CD14-positive monocyte (primary cell): ENCODE results near the gene KLHDC8A. TPM values are rescaled to one million over a fixed set of nuclear protein-coding genes. Genes with fewer than 3 reads are reported as not detected.

ENCODE experiments used
- DNase-seq, 3 donors: peaks; one replicate each; pipeline ENCODE4 v3.0.0-alpha.2; 2011 to 2022
- H2AFZ ChIP-seq: 2 replicates; pipeline ENCODE4 v1.6.0; 2012; ENCODE audit warnings: mild to moderate bottlenecking, low read depth, low read length, inconsistent platforms; ENCODE audit not compliant: insufficient read depth, poor library complexity, severe bottlenecking
- H3K27ac ChIP-seq, 2 donors: 1 replicate in 1 of 2; 2 replicates in 1 of 2; pipeline ENCODE4 v1.5.1; 2012 to 2013; ENCODE audit warnings: low read length in 2 of 2, control low read depth in 1 of 2, inconsistent platforms in 1 of 2, low read depth in 1 of 2, mild to moderate bottlenecking in 1 of 2
- H3K27me3 ChIP-seq, 2 donors: one replicate each; pipeline versions ENCODE4 v1.6.0 to v1.6.1; 2011 to 2013; ENCODE audit warnings: low read length in 2 of 2; ENCODE audit not compliant: control insufficient read depth in 2 of 2, insufficient read depth in 2 of 2
- H3K36me3 ChIP-seq, 2 donors: replicated peaks in 1 of 2; 1 replicate in 1 of 2; 2 replicates in 1 of 2; pipeline versions ENCODE4 v1.5.1 to v1.6.1; 2012 to 2013; ENCODE audit warnings: low read length in 2 of 2, control low read depth in 1 of 2, inconsistent platforms in 1 of 2, mild to moderate bottlenecking in 1 of 2; ENCODE audit not compliant: insufficient read depth in 2 of 2, control insufficient read depth in 1 of 2
- H3K4me1 ChIP-seq, 2 donors: 1 replicate in 1 of 2; 2 replicates in 1 of 2; pipeline versions ENCODE4 v1.5.1 to v1.6.1; 2012 to 2013; ENCODE audit warnings: low read length in 2 of 2, control low read depth in 1 of 2, inconsistent platforms in 1 of 2, mild to moderate bottlenecking in 1 of 2, moderate library complexity in 1 of 2; ENCODE audit not compliant: insufficient read depth in 2 of 2, control insufficient read depth in 1 of 2
- H3K4me2 ChIP-seq: replicated peaks from 2 replicates; pipeline ENCODE3; 2012; ENCODE audit warnings: low read length, moderate library complexity, mild to moderate bottlenecking; ENCODE audit not compliant: poor library complexity, severe bottlenecking; ENCODE audit errors: extremely low read depth
- H3K4me3 ChIP-seq, 3 experiments: fragments of 200-600 bp in 1 of 3; sonication (generic) in 1 of 3; replicated peaks in 1 of 3; 1 replicate in 2 of 3; 2 replicates in 1 of 3; pipeline ENCODE4 v1.5.1; 2011 to 2013; ENCODE audit warnings: low read length in 3 of 3, mild to moderate bottlenecking in 3 of 3, control low read depth in 2 of 3, low read depth in 2 of 3, inconsistent platforms in 1 of 3, moderate library complexity in 1 of 3
- H3K79me2 ChIP-seq: 2 replicates; pipeline ENCODE4 v1.6.0; 2012; ENCODE audit warnings: mild to moderate bottlenecking, control low read depth, inconsistent platforms, low read length, moderate library complexity; ENCODE audit not compliant: insufficient read depth
- H3K9ac ChIP-seq: 2 replicates; pipeline ENCODE4 v1.6.0; 2017; ENCODE audit warnings: low read length, mild to moderate bottlenecking; ENCODE audit not compliant: insufficient read depth, poor library complexity, severe bottlenecking
- H3K9me3 ChIP-seq, 2 donors: replicated peaks in 1 of 2; 1 replicate in 1 of 2; 2 replicates in 1 of 2; pipeline versions ENCODE4 v1.5.1 to v1.6.1; 2012 to 2013; ENCODE audit warnings: low read length in 2 of 2, control low read depth in 1 of 2; ENCODE audit not compliant: control insufficient read depth in 1 of 2, insufficient read depth in 1 of 2
- H4K20me1 ChIP-seq: 2 replicates; pipeline ENCODE4 v1.6.0; 2012; ENCODE audit warnings: mild to moderate bottlenecking, low read length, control low read depth, moderate library complexity; ENCODE audit not compliant: insufficient read depth
- H3K27ac Mint-ChIP-seq, 7 donors: one replicate each; pipeline ENCODE4 v1.8.0; 2020; ENCODE audit warnings: mild to moderate bottlenecking in 7 of 7, mixed read lengths in 7 of 7, moderate library complexity in 6 of 7, inconsistent platforms in 2 of 7
- H3K27me3 Mint-ChIP-seq, 3 donors: one replicate each; pipeline ENCODE4 v1.8.0; 2021 to 2022; ENCODE audit warnings: low read depth in 3 of 3, mild to moderate bottlenecking in 3 of 3, mixed read lengths in 3 of 3, moderate library complexity in 3 of 3, inconsistent platforms in 1 of 3
- H3K36me3 Mint-ChIP-seq, 2 donors: one replicate each; pipeline ENCODE4 v1.8.0; 2020; ENCODE audit warnings: mixed read lengths in 2 of 2, inconsistent platforms in 1 of 2, mild to moderate bottlenecking in 1 of 2
- H3K4me1 Mint-ChIP-seq: one replicate; pipeline ENCODE4 v1.8.0; 2020; ENCODE audit warnings: mild to moderate bottlenecking, mixed read lengths
- H3K4me3 Mint-ChIP-seq, 2 donors: one replicate each; pipeline ENCODE4 v1.8.0; 2020; ENCODE audit warnings: mild to moderate bottlenecking in 2 of 2, mixed read lengths in 2 of 2, moderate library complexity in 1 of 2
- H3K9me3 Mint-ChIP-seq, 7 donors: one replicate each; pipeline ENCODE4 v1.8.0; 2020 to 2022; ENCODE audit warnings: mixed read lengths in 7 of 7, mild to moderate bottlenecking in 6 of 7, moderate library complexity in 6 of 7, inconsistent platforms in 2 of 7
- WGBS: methylation state at CpG from one replicate; pipeline ENCODE4 v1.1.5; 2013; ENCODE audit warnings: missing lambda C conversion rate; ENCODE audit not compliant: insufficient coverage; 5-methylcytosine and 5-hydroxymethylcytosine counted together
- intact Hi-C, 2 donors: fragments of 100-400 bp; cut with micrococcal nuclease; formaldehyde crosslinking; loops; one replicate each; pipeline versions ENCODE4 v1.15.0 to v1.15.1; 2023
- polyA plus RNA-seq, 3 donors: library from polyadenylated mRNA; depleted of rRNA in 1 of 3; unstranded in 2 of 3; stranded (reverse) in 1 of 3; fragments of 300-500 nt in 2 of 3; fragments of >200 nt in 1 of 3; fragmentation: Illumina TruSeq in 2 of 3; gene quantifications; 1 replicate in 2 of 3; 2 replicates in 1 of 3; pipeline ENCODE4 v1.2.3, GENCODE V29; 2012 to 2021
- TF ChIP-seq, protein P1 (sequence below): fragments of 200-600 bp; IDR thresholded peaks from one replicate; pipeline ENCODE4 v1.8.0; 2022; ENCODE audit warnings: antibody characterized with exemption, mild to moderate bottlenecking

Gene KLHDC8A
- polyA plus RNA-seq, 3 donors = not detected

DNA sequence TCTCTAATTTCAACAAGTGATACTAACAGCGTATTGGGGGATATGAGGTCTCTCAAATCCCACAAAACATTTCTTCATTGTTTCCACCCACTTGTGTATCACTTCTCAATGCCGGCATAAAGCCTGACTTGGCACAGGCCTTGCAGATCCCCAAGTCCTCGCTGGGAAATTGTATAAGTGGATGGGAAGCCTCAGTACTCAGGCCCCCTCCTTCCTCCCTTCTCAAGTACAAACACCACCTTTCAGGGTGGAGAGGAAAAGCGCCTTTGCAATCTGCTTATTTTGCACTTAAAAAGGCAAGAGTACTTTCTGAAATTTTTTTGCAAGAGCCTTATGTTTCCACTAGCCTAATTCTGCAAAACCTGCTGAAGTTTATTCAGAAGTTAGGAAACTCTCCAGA lies 25.8 kb upstream of the KLHDC8A start:
- Histone ChIP-seq H3K79me2 (no peaks in the 10 kb centered on the region), H3K9ac (no peak overlapping the region), H3K27me3 (peaks cover 2 to 3% of the 10 kb centered on the region in 2 donors), H3K4me2 (no peak overlapping the region), H2AFZ (no peak overlapping the region), H3K9me3 (no peaks in the 10 kb centered on the region), H3K4me1 (no peaks in the 10 kb centered on the region), H3K36me3 (no peaks in the 10 kb centered on the region), H4K20me1 (no peaks in the 10 kb centered on the region), H3K4me3 (no peak overlapping the region), H3K27ac (no peak overlapping the region)
- TF ChIP-seq, protein P1, sequence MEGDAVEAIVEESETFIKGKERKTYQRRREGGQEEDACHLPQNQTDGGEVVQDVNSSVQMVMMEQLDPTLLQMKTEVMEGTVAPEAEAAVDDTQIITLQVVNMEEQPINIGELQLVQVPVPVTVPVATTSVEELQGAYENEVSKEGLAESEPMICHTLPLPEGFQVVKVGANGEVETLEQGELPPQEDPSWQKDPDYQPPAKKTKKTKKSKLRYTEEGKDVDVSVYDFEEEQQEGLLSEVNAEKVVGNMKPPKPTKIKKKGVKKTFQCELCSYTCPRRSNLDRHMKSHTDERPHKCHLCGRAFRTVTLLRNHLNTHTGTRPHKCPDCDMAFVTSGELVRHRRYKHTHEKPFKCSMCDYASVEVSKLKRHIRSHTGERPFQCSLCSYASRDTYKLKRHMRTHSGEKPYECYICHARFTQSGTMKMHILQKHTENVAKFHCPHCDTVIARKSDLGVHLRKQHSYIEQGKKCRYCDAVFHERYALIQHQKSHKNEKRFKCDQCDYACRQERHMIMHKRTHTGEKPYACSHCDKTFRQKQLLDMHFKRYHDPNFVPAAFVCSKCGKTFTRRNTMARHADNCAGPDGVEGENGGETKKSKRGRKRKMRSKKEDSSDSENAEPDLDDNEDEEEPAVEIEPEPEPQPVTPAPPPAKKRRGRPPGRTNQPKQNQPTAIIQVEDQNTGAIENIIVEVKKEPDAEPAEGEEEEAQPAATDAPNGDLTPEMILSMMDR = no peak
- no peaks in the 10 kb centered on the region for H3K4me1 Mint-ChIP-seq
- intact Hi-C loops = no loop called here
- peaks cover 2 to 20% (median 8%) of the 10 kb centered on the region in 3 donors for H3K27me3 Mint-ChIP-seq
- WGBS = 100% methylated on average over 1 of the region's 4 CpGs
- no peaks in the 10 kb centered on the region for H3K36me3 Mint-ChIP-seq
- H3K9me3 Mint-ChIP-seq = peaks cover 0 to 2% (median 0%) of the 10 kb centered on the region in 7 donors
- no peak overlapping the region for H3K4me3 Mint-ChIP-seq
- H3K27ac Mint-ChIP-seq = no peak overlapping the region
- DNase-seq = no peak

DNA sequence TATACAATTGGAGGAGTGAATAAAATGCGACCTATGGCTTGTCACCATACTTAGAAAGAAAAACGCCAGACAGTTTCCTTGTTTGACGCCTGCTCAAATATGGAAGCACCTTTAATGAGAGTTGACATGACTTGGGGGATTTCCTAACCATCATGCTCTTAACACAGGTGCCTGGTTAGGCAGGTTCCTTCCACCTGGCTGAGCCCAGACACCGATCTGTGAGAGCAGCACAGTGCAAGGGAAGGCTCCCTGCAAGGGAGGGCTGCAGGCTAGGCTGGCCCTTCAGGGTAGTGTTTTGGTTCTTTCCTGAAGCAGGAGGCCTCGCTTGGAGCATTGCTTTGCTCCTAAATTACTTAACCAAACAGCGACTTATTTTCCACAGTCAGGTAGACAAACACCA lies 24.6 kb upstream of the KLHDC8A start:
- Mint-ChIP-seq H3K4me3 (no peak overlapping the region), H3K36me3 (no peaks in the 10 kb centered on the region), H3K4me1 (no peaks in the 10 kb centered on the region), H3K9me3 (peaks cover 0 to 2% (median 0%) of the 10 kb centered on the region in 7 donors), H3K27me3 (peaks cover 8 to 30% (median 15%) of the 10 kb centered on the region in 3 donors), H3K27ac (no peak overlapping the region)
- H3K9me3 ChIP-seq = no peaks in the 10 kb centered on the region
- H3K4me1 ChIP-seq = no peaks in the 10 kb centered on the region
- H3K36me3 ChIP-seq = no peaks in the 10 kb centered on the region
- peaks cover 3 to 7% of the 10 kb centered on the region in 2 donors for H3K27me3 ChIP-seq
- DNase-seq = no peak
- H3K4me3 ChIP-seq = no peak overlapping the region
- H3K79me2 ChIP-seq = no peaks in the 10 kb centered on the region
- no peak overlapping the region for H2AFZ ChIP-seq
- H4K20me1 ChIP-seq = no peaks in the 10 kb centered on the region
- H3K4me2 ChIP-seq = no peak overlapping the region
- no peak overlapping the region for H3K9ac ChIP-seq
- TF ChIP-seq, protein P1 = no peak
- H3K27ac ChIP-seq = no peak overlapping the region
- WGBS = 90% methylated on average over 5 of the region's 6 CpGs
- intact Hi-C loops = no loop called here
